ENCODE measurements around the gene PKN2.

GRCh38 chr1:88730995-88731394, 46.9 kb downstream of the PKN2 start:
- TF ChIP-seq CTCF (IDR thresholded peaks at IDR 0.05 in 8 of 11, conservative IDR thresholded peaks at IDR 0.05 in 3 of 11) (no peak), POLR2A (IDR thresholded peaks at IDR 0.05) (no peak)
